GM18498 (cell line): ENCODE data around the gene GABRA6.

Experiments
- ATAC-seq: cut with Tn5 transposase; IDR thresholded peaks from one replicate; pipeline ENCODE4 v1.9.1; 2021; ENCODE audit warnings: mild to moderate bottlenecking, moderate library complexity; ENCODE audit not compliant: unreplicated experiment

Gene GABRA6

GRCh38 chr5:161751265-161751664 lies 65.7 kb downstream of the GABRA6 start:
- ATAC-seq, result no peak
